ENCODE data around the gene TIRAP. TPM values are rescaled to one million over a fixed set of nuclear protein-coding genes. Genes with fewer than 3 reads are reported as not detected.
"Not testable (repeated sequence)": the region's sequence is repeated elsewhere in the genome, so short reads cannot be mapped to it uniquely, and the experiment has no call there.

The TIRAP gene
- total RNA-seq, 1 donor from 2014 or later = 6.5 TPM

- DNase-seq (ENCODE audit: missing footprints) (no peak), ATAC-seq (no peak)
- intact Hi-C loops (cut with DNase I) = no loop called here
These were observed 1.6 kb upstream of the TIRAP start for GRCh38 chr11:126281245-126281644.

- no peak for DNase-seq (ENCODE audit: missing footprints)
- intact Hi-C loops (cut with DNase I) = no loop called here
- no peak for ATAC-seq
These were observed 1.2 kb upstream of the TIRAP start for GRCh38 chr11:126281666-126282175.

- intact Hi-C loops (cut with DNase I) = no loop called here
- peak; percentile 80 for DNase-seq (ENCODE audit: missing footprints)
- ATAC-seq = peak; percentile 84
These were observed 545 bp upstream of the TIRAP start for GRCh38 chr11:126282361-126282735.

- no peak for DNase-seq (ENCODE audit: missing footprints)
- no peak for ATAC-seq
- intact Hi-C loops (cut with DNase I) = no loop called here
These were observed 1.9 kb downstream of the TIRAP start for GRCh38 chr11:126284829-126285228.

- ATAC-seq (no peak), DNase-seq (ENCODE audit: missing footprints) (no peak)
- intact Hi-C loops (cut with DNase I) = no loop called here
These were observed 5.3 kb downstream of the TIRAP start for GRCh38 chr11:126288237-126288636.

- ATAC-seq (no peak), DNase-seq (ENCODE audit: missing footprints) (no peak)
- intact Hi-C loops (cut with DNase I) = no loop called here
These were observed 8.0 kb downstream of the TIRAP start for GRCh38 chr11:126290887-126291286.

GRCh38 chr11:126293726-126294125 is 10.8 kb downstream of the TIRAP start:
- no peak for ATAC-seq
- no peak for DNase-seq (ENCODE audit: missing footprints)
- intact Hi-C loops (cut with DNase I) = no loop called here

GRCh38 chr11:126297004-126297403 is 14.1 kb downstream of the TIRAP start:
- ATAC-seq = no peak
- intact Hi-C loops (cut with DNase I) = no loop called here
- no peak for DNase-seq (ENCODE audit: missing footprints)

- intact Hi-C loops (cut with DNase I) = loop anchor here (5.0 to 10.0 kb wide), 2 partner anchors 37 to 1041 kb away; partner anchors contain the start of genes FOXRED1 and SRPRA
- peak; percentile 99 for ATAC-seq
These were observed 20.9 kb downstream of the TIRAP start, which contains the start of gene DCPS for GRCh38 chr11:126303623-126304456. Gene DCPS, plus strand, starts transcription at chr11:126304060. Its CDS starts 21 bp downstream, at chr11:126304081.

GRCh38 chr11:126304457-126305075 is 21.7 kb downstream of the TIRAP start:
- ATAC-seq (no peak), DNase-seq (ENCODE audit: missing footprints) (no peak)
- intact Hi-C loops (cut with DNase I) = loop anchor here (5.0 to 10.0 kb wide), 3 partner anchors 37 to 1040 kb away; partner anchors contain the start of genes FOXRED1 and SRPRA

More at GRCh38 chr11:126303623-126304456, 20.9 kb downstream of the TIRAP start, which contains the start of gene DCPS:
- peak; percentile 97 for DNase-seq (ENCODE audit: missing footprints)

- ATAC-seq = no peak
- intact Hi-C loops (cut with DNase I) = loop anchor here (5.0 to 10.0 kb wide), 2 partner anchors 687 to 1039 kb away; no protein-coding TSS in a partner anchor
These were observed 22.8 kb downstream of the TIRAP start for GRCh38 chr11:126305699-126306098.

GRCh38 chr11:126307706-126308105 is 24.8 kb downstream of the TIRAP start:
- intact Hi-C loops (cut with DNase I) = loop anchor here (5.0 to 10.0 kb wide), 2 partner anchors 685 to 1037 kb away; no protein-coding TSS in a partner anchor
- ATAC-seq (no peak), DNase-seq (ENCODE audit: missing footprints) (no peak)

More at GRCh38 chr11:126305699-126306098, 22.8 kb downstream of the TIRAP start:
- no peak for DNase-seq (ENCODE audit: missing footprints)

GRCh38 chr11:126308271-126308671 is 25.4 kb downstream of the TIRAP start:
- intact Hi-C loops (cut with DNase I) = loop anchor here (5.0 to 10.0 kb wide), 2 partner anchors 684 to 1037 kb away; no protein-coding TSS in a partner anchor
- ATAC-seq (no peak), DNase-seq (ENCODE audit: missing footprints) (no peak)

GRCh38 chr11:126308771-126309170 is 25.9 kb downstream of the TIRAP start:
- intact Hi-C loops (cut with DNase I) = loop anchor here (5.0 to 10.0 kb wide), 2 partner anchors 684 to 1036 kb away; no protein-coding TSS in a partner anchor
- not testable (repeated sequence) for ATAC-seq; DNase-seq (ENCODE audit: missing footprints)

- intact Hi-C loops (cut with DNase I) = loop anchor here (1.0 to 2.0 kb wide), 2 partner anchors 130 to 170 kb away; no protein-coding TSS in a partner anchor
- ATAC-seq (peak; percentile 95), DNase-seq (ENCODE audit: missing footprints) (peak; percentile 82)
These were observed 27.5 kb downstream of the TIRAP start for GRCh38 chr11:126310200-126310991.

GRCh38 chr11:126310992-126311310 is 28.1 kb downstream of the TIRAP start:
- intact Hi-C loops (cut with DNase I) = loop anchor here (1.0 to 2.0 kb wide), 2 partner anchors 130 to 169 kb away; no protein-coding TSS in a partner anchor
- DNase-seq (ENCODE audit: missing footprints) (no peak), ATAC-seq (peak; percentile 9)

GRCh38 chr11:126311401-126312291 is 28.8 kb downstream of the TIRAP start:
- no peak for DNase-seq (ENCODE audit: missing footprints)
- intact Hi-C loops (cut with DNase I) = loop anchor here (2.0 kb wide), 1 partner anchor 129 kb away; no protein-coding TSS in a partner anchor
- peak; percentile 8 for ATAC-seq
